Esophagus muscularis mucosa (tissue), 4 donors: ENCODE data around the gene CYBC1. TPM values are rescaled to one million over a fixed set of nuclear protein-coding genes. Genes with fewer than 3 reads are reported as not detected.
"Not testable (repeated sequence)": the region's sequence is repeated elsewhere in the genome, so short reads cannot be mapped to it uniquely, and the experiment has no call there.

Experiments
- DNase-seq: peaks from one replicate; pipeline ENCODE4 v3.0.0-alpha.2; 2017; ENCODE audit errors: extremely low spot score
- H3K27ac ChIP-seq, 4 donors: fragments of 200-600 bp; sonication (generic); replicated peaks in 1 of 4; 1 replicate in 3 of 4; 2 replicates in 1 of 4; pipeline ENCODE4 v1.5.1; 2016 to 2019; ENCODE audit warnings: mild to moderate bottlenecking in 1 of 4
- H3K27me3 ChIP-seq, 4 donors: fragments of 200-600 bp; sonication (generic); one replicate each; pipeline versions ENCODE4 v1.5.1 to v1.6.0; 2016 to 2019
- H3K36me3 ChIP-seq, 4 donors: fragments of 200-600 bp; sonication (generic); one replicate each; pipeline ENCODE4 v1.5.1; 2016 to 2019
- H3K4me1 ChIP-seq, 4 donors: fragments of 200-600 bp; sonication (generic); one replicate each; pipeline ENCODE4 v1.5.1; 2016 to 2019
- H3K4me3 ChIP-seq, 4 donors: fragments of 200-600 bp; sonication (generic); 1 replicate in 2 of 4; 2 replicates in 2 of 4; pipeline ENCODE4 v1.5.1; 2016 to 2019; ENCODE audit warnings: mild to moderate bottlenecking in 4 of 4, moderate library complexity in 1 of 4
- H3K9me3 ChIP-seq, 4 donors: fragments of 200-600 bp; sonication (generic); 1 replicate in 3 of 4; 2 replicates in 1 of 4; pipeline ENCODE4 v1.5.1; 2016 to 2019
- CTCF ChIP-seq, 3 experiments: fragments of 200-600 bp in 2 of 3; fragments of 450-650 bp in 1 of 3; sonication (generic) in 2 of 3; IDR thresholded peaks; one replicate each; pipeline ENCODE4 v1.5.1; 2017 to 2019; ENCODE audit warnings: antibody characterized with exemption in 3 of 3, mild to moderate bottlenecking in 2 of 3, moderate library complexity in 1 of 3
- EP300 ChIP-seq: sonication (generic); formaldehyde crosslinking; IDR thresholded peaks from one replicate; pipeline ENCODE4 v1.6.1; 2017; ENCODE audit warnings: antibody characterized with exemption
- POLR2A ChIP-seq: fragments of 450-650 bp; IDR thresholded peaks from one replicate; pipeline ENCODE4 v1.6.1; 2017; ENCODE audit warnings: antibody characterized with exemption, moderate library complexity, mild to moderate bottlenecking, low read depth
- POLR2AphosphoS5 ChIP-seq, 2 donors: sonication (generic); formaldehyde crosslinking; IDR thresholded peaks; one replicate each; pipeline ENCODE4 v1.6.1; 2017; ENCODE audit warnings: antibody characterized with exemption in 2 of 2
- WGBS: methylation state at CpG from one replicate; pipeline ENCODE4 v1.1.5; 2018; 5-methylcytosine and 5-hydroxymethylcytosine counted together
- intact Hi-C: fragments of 100-400 bp; cut with DNase I; formaldehyde crosslinking; loops from one replicate; pipeline ENCODE4 v1.15.1; 2023
- total RNA-seq, 4 donors: library from RNA; depleted of rRNA; stranded (reverse); fragments of >200 nt; gene quantifications; one replicate each; pipeline versions ENCODE4 v1.1.0 to v1.2.1, GENCODE V29; 2016

CYBC1 gene
- total RNA-seq, 4 donors from 2014 or later: 40.7 to 78.3 (median 69.7) TPM

GRCh38 chr17:82412535-82413520, 37.7 kb downstream of the CYBC1 start:
- WGBS: 85% methylated on average over 29 of the region's 29 CpGs
- H3K27me3 ChIP-seq: no peaks in the 10 kb centered on the region
- TF ChIP-seq EP300 (no peak), CTCF (IDR thresholded peaks at IDR 0.05) (no peak), POLR2AphosphoS5 (IDR thresholded peaks at IDR 0.05) (no peak), POLR2A (no peak)

GRCh38 chr17:82412081-82412480, 38.5 kb downstream of the CYBC1 start:
- peaks cover 6 to 10% (median 8%) of the 10 kb centered on the region in 4 donors for H3K4me1 ChIP-seq
- H3K9me3 ChIP-seq, H3K27me3 ChIP-seq, DNase-seq, H3K4me3 ChIP-seq, H3K27ac ChIP-seq, intact Hi-C loops: not testable (repeated sequence)
- WGBS: 94% methylated on average over 16 of the region's 16 CpGs
- peaks cover 0 to 50% (median 22%) of the 10 kb centered on the region in 4 donors for H3K36me3 ChIP-seq

More at GRCh38 chr17:82412535-82413520, 37.7 kb downstream of the CYBC1 start:
- no peaks in the 10 kb centered on the region for H3K9me3 ChIP-seq
- H3K4me3 ChIP-seq: no peak overlapping the region
- no peak overlapping the region for H3K27ac ChIP-seq
- intact Hi-C loops: no loop called here
- no peak for DNase-seq
- H3K4me1 ChIP-seq: peaks cover 9 to 18% (median 14%) of the 10 kb centered on the region in 4 donors
- peaks cover 0 to 42% (median 19%) of the 10 kb centered on the region in 4 donors for H3K36me3 ChIP-seq

- H3K27me3 ChIP-seq: no peaks in the 10 kb centered on the region
- WGBS: 92% methylated on average over 23 of the region's 24 CpGs
- TF ChIP-seq CTCF (IDR thresholded peaks at IDR 0.05) (no peak), POLR2AphosphoS5 (IDR thresholded peaks at IDR 0.05) (no peak), EP300 (no peak), POLR2A (no peak)
- no peak overlapping the region for H3K4me3 ChIP-seq
- no peak overlapping the region for H3K27ac ChIP-seq
- H3K36me3 ChIP-seq: peaks cover 0 to 55% (median 22%) of the 10 kb centered on the region in 4 donors
- DNase-seq: no peak
- intact Hi-C loops: no loop called here
- peaks cover 6 to 10% (median 9%) of the 10 kb centered on the region in 4 donors for H3K4me1 ChIP-seq
- no peaks in the 10 kb centered on the region for H3K9me3 ChIP-seq
Observed at GRCh38 chr17:82411396-82412053, 39.0 kb downstream of the CYBC1 start.

GRCh38 chr17:82410014-82410716, 40.4 kb downstream of the CYBC1 start:
- H3K36me3 ChIP-seq: peaks cover 0 to 65% (median 27%) of the 10 kb centered on the region in 4 donors
- no peak for TF ChIP-seq EP300
- intact Hi-C loops: no loop called here
- no peaks in the 10 kb centered on the region for H3K9me3 ChIP-seq
- peaks cover 6 to 10% (median 9%) of the 10 kb centered on the region in 4 donors for H3K4me1 ChIP-seq
- H3K27me3 ChIP-seq: no peaks in the 10 kb centered on the region
- H3K4me3 ChIP-seq: no peak overlapping the region
- DNase-seq: no peak
- H3K27ac ChIP-seq: no peak overlapping the region
- WGBS: 88% methylated on average over 13 of the region's 14 CpGs

- H3K9me3 ChIP-seq: no peaks in the 10 kb centered on the region
- no peak overlapping the region for H3K4me3 ChIP-seq
- H3K27me3 ChIP-seq: no peaks in the 10 kb centered on the region
- H3K4me1 ChIP-seq: peaks cover 0 to 5% (median 0%) of the 10 kb centered on the region in 4 donors
- intact Hi-C loops: no loop called here
- H3K27ac ChIP-seq: no peak overlapping the region
- DNase-seq: no peak
- no peak for TF ChIP-seq POLR2A
- TF ChIP-seq CTCF (IDR thresholded peaks at IDR 0.05): no peak
- TF ChIP-seq POLR2AphosphoS5 (IDR thresholded peaks at IDR 0.05): no peak
- no peak for TF ChIP-seq EP300
- WGBS: 90% methylated on average over 21 of the region's 21 CpGs
- peaks cover 5 to 75% (median 33%) of the 10 kb centered on the region in 4 donors for H3K36me3 ChIP-seq
Observed at GRCh38 chr17:82408938-82409318, 41.6 kb downstream of the CYBC1 start.
